ENCODE data around the gene C16orf46. TPM values are rescaled to one million over a fixed set of nuclear protein-coding genes. Genes with fewer than 3 reads are reported as not detected.

Gene C16orf46
- total and polyA plus RNA-seq, 2 donors (not counting 3 experiments of a cell fraction or from before 2014, with no cell fraction given), result 0.26 TPM; not detected in 1

DNA sequence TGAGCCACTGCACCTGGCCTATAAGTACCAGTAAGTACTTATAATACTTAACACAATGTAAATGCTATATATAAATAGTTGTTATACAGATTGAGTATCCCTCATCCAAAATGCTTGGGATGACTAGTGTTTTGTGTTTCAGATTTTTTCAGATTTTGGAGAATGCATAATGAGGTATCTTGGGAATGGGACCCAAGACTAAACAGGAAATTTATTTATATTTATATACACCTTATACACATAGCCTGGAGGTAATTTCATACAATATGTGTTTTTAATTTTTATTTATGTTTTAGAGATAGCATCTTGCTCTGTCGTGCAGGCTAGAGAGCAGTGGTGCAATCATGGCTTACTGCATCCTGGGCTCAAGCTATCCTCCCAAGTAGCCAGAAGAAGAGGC lies 28.9 kb upstream of the C16orf46 start:
- FAIRE-seq (no peak), DNase-seq (ENCODE audit: low read depth, low spot score) (no peak)
- CTCF ChIA-PET, result interaction anchor here (0.6 kb wide), 1 partner anchor 1390 kb away, joined by 4 read pairs; no protein-coding TSS in a partner anchor
- no peaks in the 10 kb centered on the region for H3K9me3 ChIP-seq (replicated peaks; ENCODE audit: control insufficient read depth, insufficient read depth, low read length)
- H3K27me3 ChIP-seq (ENCODE audit: control insufficient read depth in 2 of 2, insufficient read depth in 2 of 2, low read length in 2 of 2), result peaks cover 0 to 4% of the 10 kb centered on the region in 2 experiments
- no peaks in the 10 kb centered on the region for H3K9me1 ChIP-seq (replicated peaks; ENCODE audit: control insufficient read depth, extremely low read depth, insufficient read depth, low read length)
- intact Hi-C loops (cut with micrococcal nuclease) (no loop called here), dilution Hi-C loops (cut with MboI; ENCODE audit: extremely low pct_ligation_motif_present, low sequenced_read_pairs) (no loop called here)
- no peaks in the 10 kb centered on the region for H3K4me1 ChIP-seq (ENCODE audit: control insufficient read depth, extremely low read depth, insufficient read depth, low read length)
- no peak overlapping the region for H3K27ac ChIP-seq (ENCODE audit: insufficient read depth, low read depth, low read length)
- H3K9ac ChIP-seq (replicated peaks; ENCODE audit: extremely low read depth, insufficient read depth, low read length), result no peak overlapping the region
- no peak overlapping the region for H3K4me2 ChIP-seq (ENCODE audit: insufficient read depth, low read length)
- H3K79me2 ChIP-seq (ENCODE audit: control insufficient read depth, insufficient read depth, low read length), result no peaks in the 10 kb centered on the region
- BruUV-seq (replicated peaks), result no TSS peak
- H2AFZ ChIP-seq (ENCODE audit: low read depth, low read length), result no peak overlapping the region
- TF ChIP-seq POLR2A (IDR thresholded peaks at IDR 0.05; ENCODE audit: low read depth, low read length), result no peak
- TF ChIP-seq, protein P1, sequence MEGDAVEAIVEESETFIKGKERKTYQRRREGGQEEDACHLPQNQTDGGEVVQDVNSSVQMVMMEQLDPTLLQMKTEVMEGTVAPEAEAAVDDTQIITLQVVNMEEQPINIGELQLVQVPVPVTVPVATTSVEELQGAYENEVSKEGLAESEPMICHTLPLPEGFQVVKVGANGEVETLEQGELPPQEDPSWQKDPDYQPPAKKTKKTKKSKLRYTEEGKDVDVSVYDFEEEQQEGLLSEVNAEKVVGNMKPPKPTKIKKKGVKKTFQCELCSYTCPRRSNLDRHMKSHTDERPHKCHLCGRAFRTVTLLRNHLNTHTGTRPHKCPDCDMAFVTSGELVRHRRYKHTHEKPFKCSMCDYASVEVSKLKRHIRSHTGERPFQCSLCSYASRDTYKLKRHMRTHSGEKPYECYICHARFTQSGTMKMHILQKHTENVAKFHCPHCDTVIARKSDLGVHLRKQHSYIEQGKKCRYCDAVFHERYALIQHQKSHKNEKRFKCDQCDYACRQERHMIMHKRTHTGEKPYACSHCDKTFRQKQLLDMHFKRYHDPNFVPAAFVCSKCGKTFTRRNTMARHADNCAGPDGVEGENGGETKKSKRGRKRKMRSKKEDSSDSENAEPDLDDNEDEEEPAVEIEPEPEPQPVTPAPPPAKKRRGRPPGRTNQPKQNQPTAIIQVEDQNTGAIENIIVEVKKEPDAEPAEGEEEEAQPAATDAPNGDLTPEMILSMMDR (IDR thresholded peaks at IDR 0.05; ENCODE audit: extremely low read depth in 1 of 2, insufficient read depth in 1 of 2, low read depth in 1 of 2, low read length in 2 of 2), result no peak
- no peak for TF ChIP-seq GATA2 (IDR thresholded peaks at IDR 0.05; ENCODE audit: insufficient read depth, insufficient read length, low read depth, low read length)
- no peak for TF ChIP-seq MYC (IDR thresholded peaks at IDR 0.05; ENCODE audit: low read depth, low read length)
- TF ChIP-seq, protein P2, sequence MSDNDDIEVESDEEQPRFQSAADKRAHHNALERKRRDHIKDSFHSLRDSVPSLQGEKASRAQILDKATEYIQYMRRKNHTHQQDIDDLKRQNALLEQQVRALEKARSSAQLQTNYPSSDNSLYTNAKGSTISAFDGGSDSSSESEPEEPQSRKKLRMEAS (IDR thresholded peaks at IDR 0.05; ENCODE audit: insufficient read depth, insufficient read length), result no peak
- no peak for TF ChIP-seq FOS (IDR thresholded peaks at IDR 0.05; ENCODE audit: borderline replicate concordance, insufficient read depth, low read length)
- no peak for TF ChIP-seq POLR2AphosphoS5 (IDR thresholded peaks at IDR 0.05; ENCODE audit: insufficient read depth, low read depth, low read length)
- TF ChIP-seq JUN (IDR thresholded peaks at IDR 0.05; ENCODE audit: borderline replicate concordance, insufficient read depth, insufficient read length, low read depth), result no peak
- no peak for TF ChIP-seq EZH2 (IDR thresholded peaks at IDR 0.05; ENCODE audit: borderline replicate concordance, low read depth, low read length, severe bottlenecking)
- no peaks in the 10 kb centered on the region for H3K36me3 ChIP-seq (ENCODE audit: control insufficient read depth in 2 of 2, extremely low read depth in 1 of 2, insufficient read depth in 2 of 2, low read length in 2 of 2)
- H4K20me1 ChIP-seq (replicated peaks; ENCODE audit: control insufficient read depth, extremely low read depth, insufficient read depth, low read length), result no peaks in the 10 kb centered on the region
- no peak overlapping the region for H3K4me3 ChIP-seq (replicated peaks in 1 of 3; ENCODE audit: insufficient read depth in 1 of 3, low read depth in 1 of 3, low read length in 3 of 3)
- POLR2A ChIA-PET, result no interaction called here

All from endothelial cell of umbilical vein (primary cell).